Measurements from ENCODE around the gene TRABD2A. TPM values are rescaled to one million over a fixed set of nuclear protein-coding genes. Genes with fewer than 3 reads are reported as not detected.

Gene TRABD2A
- total and polyA plus RNA-seq, 2 of the 13 experiments (the other 11 are each of a cell fraction or from before 2014, with no cell fraction given): 0.15 TPM; not detected in 1

DNA sequence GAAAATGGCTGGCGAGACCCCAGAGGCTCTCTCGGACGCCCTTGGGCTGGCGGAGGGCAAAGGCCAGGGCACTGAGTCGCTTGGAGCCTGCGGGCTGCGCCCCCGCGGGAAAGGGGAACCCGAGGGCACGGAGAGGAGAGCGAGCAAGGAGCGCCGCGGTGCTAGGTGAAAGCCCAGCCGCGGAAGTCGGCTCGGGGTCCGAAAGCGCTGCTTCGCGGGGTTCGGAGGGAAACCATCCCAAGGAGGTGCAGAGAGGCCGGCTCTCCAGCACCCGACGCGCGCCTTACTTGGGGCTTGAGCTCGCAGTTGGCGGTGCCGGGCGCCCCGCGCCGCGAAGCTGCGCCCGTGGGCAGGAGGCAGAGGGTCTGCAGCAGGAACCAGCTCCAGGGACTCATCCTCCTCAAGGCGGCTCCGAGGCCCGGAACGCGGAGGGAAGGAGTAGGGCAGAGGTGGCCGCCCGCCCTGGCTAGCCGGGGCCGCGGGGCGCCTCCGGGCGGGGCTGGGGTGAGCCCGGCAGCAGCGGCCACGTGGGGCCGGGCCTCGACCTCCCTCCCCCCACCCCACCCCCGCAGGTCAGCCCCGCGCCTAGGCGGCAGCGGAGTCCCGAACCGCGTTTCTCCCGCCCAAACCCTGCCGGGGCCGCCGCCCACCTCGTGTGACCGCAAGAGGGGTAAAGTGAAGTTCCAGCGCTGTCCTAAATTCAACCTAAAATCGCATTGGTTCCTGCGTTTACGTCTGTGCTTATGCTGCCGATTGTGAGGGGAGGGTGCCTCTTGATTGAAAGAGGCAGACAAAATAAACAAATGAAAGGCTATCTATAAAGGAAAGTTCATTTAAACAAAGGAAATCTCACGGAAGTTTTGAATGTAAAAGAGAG is at the start of gene TRABD2A (continued):
- TF ChIP-seq SP140L (CRISPR knock-in tag; IDR thresholded peaks at IDR 0.05; ENCODE audit: borderline replicate concordance): no peak
- TF ChIP-seq HNRNPL (IDR thresholded peaks at IDR 0.05; ENCODE audit: low read depth, low read length): 0 out of 2 replicates have a peak, but pooled peaks have one; percentile 27
- TF ChIP-seq ZNF672 (CRISPR knock-in tag; IDR thresholded peaks at IDR 0.05): no peak
- no peak for TF ChIP-seq ZFP36L2 (CRISPR knock-in tag; IDR thresholded peaks at IDR 0.05)
- TF ChIP-seq CENPT (CRISPR knock-in tag; IDR thresholded peaks at IDR 0.05; ENCODE audit: low read depth): no peak
- TF ChIP-seq PCBP2 (optimal IDR thresholded peaks at IDR 0.05; ENCODE audit: low read depth, low read length, poor library complexity, severe bottlenecking): no peak
- peak; percentile 19; the same call in 1 of the 2 replicates for TF ChIP-seq KDM3A (CRISPR knock-in tag; IDR thresholded peaks at IDR 0.05; ENCODE audit: low read depth)
- TF ChIP-seq AHDC1 (CRISPR knock-in tag; IDR thresholded peaks at IDR 0.05; ENCODE audit: borderline replicate concordance): no peak
- no peak for TF ChIP-seq GATAD2A (CRISPR knock-in tag; IDR thresholded peaks at IDR 0.05)
- TF ChIP-seq SRY (CRISPR knock-in tag; IDR thresholded peaks at IDR 0.05): no peak
- TF ChIP-seq NR2F2 (IDR thresholded peaks at IDR 0.05; ENCODE audit: borderline replicate concordance, low read depth): no peak
- TF ChIP-seq SMYD3 (CRISPR knock-in tag; IDR thresholded peaks at IDR 0.05): no peak
- TF ChIP-seq NFRKB (IDR thresholded peaks at IDR 0.05): no peak
- TF ChIP-seq ZNF569 (CRISPR knock-in tag; IDR thresholded peaks at IDR 0.05; ENCODE audit: borderline replicate concordance): no peak
- TF ChIP-seq ZNF142 (CRISPR knock-in tag; IDR thresholded peaks at IDR 0.05): no peak
- no peak for TF ChIP-seq DR1 (CRISPR knock-in tag; IDR thresholded peaks at IDR 0.05)
- peak; percentile 15; the same call in 1 of the 2 replicates for TF ChIP-seq RXRA (CRISPR knock-in tag; IDR thresholded peaks at IDR 0.05)
- no peak for TF ChIP-seq ZNF12 (CRISPR knock-in tag; IDR thresholded peaks at IDR 0.05)
- 0 out of 2 replicates have a peak, but pooled peaks have one; percentile 33 for TF ChIP-seq NRL (CRISPR knock-in tag; IDR thresholded peaks at IDR 0.05; ENCODE audit: borderline replicate concordance)
